ENCODE measurements around the gene TEAD1.

GRCh38 chr11:12756867-12757266 lies 82.6 kb downstream of the TEAD1 start:
- TF ChIP-seq DPF2 (IDR thresholded peaks at IDR 0.05), result no peak
- no peak for TF ChIP-seq ATF2 (IDR thresholded peaks at IDR 0.05; ENCODE audit: low read length)
- no peak for TF ChIP-seq HDAC2 (IDR thresholded peaks at IDR 0.05)
- TF ChIP-seq POLR2A (IDR thresholded peaks at IDR 0.05; ENCODE audit: low read depth, low read length), result no peak
- TF ChIP-seq STAT1 (conservative IDR thresholded peaks at IDR 0.05), result no peak
- no peak for TF ChIP-seq ATF7 (IDR thresholded peaks at IDR 0.05; ENCODE audit: low read depth)
- no peak for TF ChIP-seq YY1 (IDR thresholded peaks at IDR 0.05; ENCODE audit: low read depth, low read length)
- TF ChIP-seq SUPT20H (IDR thresholded peaks at IDR 0.05; ENCODE audit: borderline replicate concordance, control insufficient read depth, low read depth, low read length), result no peak
- no peak for TF ChIP-seq CEBPB (IDR thresholded peaks at IDR 0.05; ENCODE audit: borderline replicate concordance in 1 of 2, low read depth in 2 of 2, low read length in 2 of 2)
